Gastrocnemius medialis (tissue), 4 donors: ENCODE results near the gene PROZ.

ENCODE experiments used
- CTCF ChIP-seq, 5 experiments: fragments of 450-650 bp in 3 of 5; fragments of 200-600 bp in 2 of 5; sonication (generic) in 2 of 5; IDR thresholded peaks in 4 of 5; conservative IDR thresholded peaks in 1 of 5; 1 replicate in 4 of 5; 2 replicates in 1 of 5; pipeline ENCODE4 v1.5.1; 2016 to 2019; ENCODE audit warnings: antibody characterized with exemption in 5 of 5, mild to moderate bottlenecking in 3 of 5, moderate library complexity in 3 of 5
- POLR2A ChIP-seq, 2 donors: fragments of 450-650 bp; IDR thresholded peaks; one replicate each; pipeline ENCODE4 v1.6.1; 2017; ENCODE audit warnings: antibody characterized with exemption in 2 of 2, mild to moderate bottlenecking in 2 of 2, moderate library complexity in 2 of 2

- TF ChIP-seq CTCF (IDR thresholded peaks at IDR 0.05 in 4 of 5, conservative IDR thresholded peaks at IDR 0.05 in 1 of 5): no peak
- TF ChIP-seq POLR2A (IDR thresholded peaks at IDR 0.05): no peak
Measured at GRCh38 chr13:113210833-113211232, 52.4 kb downstream of the PROZ start.
